Stimulated activated CD4-positive, alpha-beta T cell treated with anti-CD3 and anti-CD28 coated beads, Interleukin-1b, Interleukin-23, amount 100 ng/mL, for 48 hours (primary cell): Measurements from ENCODE around the gene LMF1.
"Not testable (repeated sequence)": the region's sequence is repeated elsewhere in the genome, so short reads cannot be mapped to it uniquely, and the experiment has no call there.

ENCODE experiments used
- DNase-seq: peaks from one replicate; pipeline ENCODE4 v3.0.0-alpha.2; 2020

Gene LMF1

DNA sequence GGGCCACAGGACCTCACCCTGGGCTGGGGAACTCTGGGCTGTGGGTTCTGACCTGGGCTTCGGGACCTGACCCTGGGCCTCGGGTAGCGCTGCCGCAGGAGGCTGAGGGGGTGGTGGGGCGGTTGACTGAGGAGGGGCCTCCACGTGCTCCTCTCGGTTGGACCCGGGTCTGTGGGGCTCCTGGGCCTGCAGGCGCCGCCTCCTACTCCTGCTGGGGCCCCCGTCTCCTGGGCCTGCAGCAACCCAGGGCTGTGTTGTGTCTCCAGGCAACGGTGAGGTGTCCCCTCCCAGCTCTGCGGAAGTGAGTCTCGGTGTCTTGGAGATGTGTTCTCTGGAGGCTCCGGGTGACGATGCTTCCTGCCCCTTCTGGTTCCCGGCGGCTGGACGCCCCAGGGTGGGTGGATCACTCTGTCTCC is 128.7 kb downstream of the LMF1 start:
- no peak for DNase-seq

DNA sequence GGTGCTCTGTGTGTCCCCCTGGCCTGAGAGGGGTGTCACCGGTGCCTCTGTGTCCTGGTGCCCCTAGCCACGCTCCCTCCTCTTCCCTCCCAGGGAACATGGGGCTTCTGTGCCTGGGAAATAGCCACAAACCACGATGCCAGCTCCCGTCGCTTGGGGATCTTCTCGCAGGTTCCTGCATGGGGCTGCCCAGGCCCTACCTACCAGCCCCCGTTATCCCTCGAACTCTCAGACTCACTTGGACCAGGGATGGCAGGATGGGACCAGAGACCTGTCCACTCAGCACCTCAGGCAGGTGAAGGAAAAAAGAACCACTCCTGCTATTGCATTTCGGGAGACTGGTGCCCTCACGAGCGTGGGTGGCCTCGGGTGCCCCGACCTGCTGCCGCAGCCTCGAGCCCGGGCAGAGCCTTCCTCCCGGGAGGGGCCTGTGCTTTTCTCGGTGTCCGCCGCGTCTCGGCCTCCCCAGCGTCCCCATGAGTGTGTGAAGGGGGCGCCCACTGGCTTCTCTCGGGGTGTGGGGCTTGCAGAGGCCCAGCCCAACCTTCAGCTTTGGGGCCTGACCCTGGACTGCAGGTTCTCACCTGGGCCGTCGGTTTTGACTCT is 129.2 kb downstream of the LMF1 start:
- no peak for DNase-seq

DNA sequence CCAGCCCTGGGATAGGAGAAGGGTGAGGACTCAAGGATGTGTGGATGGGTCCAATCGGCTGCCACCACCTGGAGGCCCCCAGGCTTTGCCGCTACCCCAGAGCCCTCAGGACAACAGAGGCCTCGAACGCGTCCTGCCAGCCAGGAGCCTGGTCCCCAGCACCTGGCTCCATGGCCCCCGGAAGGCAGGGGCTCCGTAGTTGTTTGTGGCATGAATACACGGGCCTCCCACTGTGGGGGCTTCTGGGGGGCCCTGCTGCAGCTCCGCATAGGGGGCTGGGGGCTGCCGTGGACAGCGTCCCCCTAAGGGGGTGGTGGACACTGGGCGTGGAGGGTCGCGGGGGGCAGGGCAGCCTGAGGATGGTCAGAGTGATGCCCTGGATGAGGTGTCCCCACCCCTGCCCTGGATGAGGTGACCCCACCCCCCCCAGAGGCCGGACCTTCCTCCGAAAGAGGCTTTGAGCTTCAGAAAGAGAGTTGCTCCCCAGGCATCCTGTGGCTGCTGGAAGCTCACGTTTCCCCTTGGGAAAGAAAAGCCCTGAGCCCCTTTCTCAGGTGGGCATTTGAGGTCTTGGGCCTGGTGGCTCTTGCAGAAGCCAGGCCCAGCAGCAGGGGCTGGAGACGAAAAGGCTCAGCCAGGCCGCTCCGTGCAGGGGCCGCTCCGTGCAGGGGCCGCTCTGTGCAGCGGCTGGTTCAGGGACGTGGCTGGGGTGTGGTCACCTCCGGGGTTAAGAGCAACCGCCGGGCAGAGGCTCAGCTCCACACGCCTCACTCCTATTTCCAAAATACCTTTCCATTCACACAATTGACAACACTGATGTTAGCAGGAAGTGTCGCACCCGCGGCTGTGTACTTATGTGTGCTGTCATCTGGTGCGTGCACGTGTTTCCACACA is 130.0 kb downstream of the LMF1 start:
- no peak for DNase-seq

DNA sequence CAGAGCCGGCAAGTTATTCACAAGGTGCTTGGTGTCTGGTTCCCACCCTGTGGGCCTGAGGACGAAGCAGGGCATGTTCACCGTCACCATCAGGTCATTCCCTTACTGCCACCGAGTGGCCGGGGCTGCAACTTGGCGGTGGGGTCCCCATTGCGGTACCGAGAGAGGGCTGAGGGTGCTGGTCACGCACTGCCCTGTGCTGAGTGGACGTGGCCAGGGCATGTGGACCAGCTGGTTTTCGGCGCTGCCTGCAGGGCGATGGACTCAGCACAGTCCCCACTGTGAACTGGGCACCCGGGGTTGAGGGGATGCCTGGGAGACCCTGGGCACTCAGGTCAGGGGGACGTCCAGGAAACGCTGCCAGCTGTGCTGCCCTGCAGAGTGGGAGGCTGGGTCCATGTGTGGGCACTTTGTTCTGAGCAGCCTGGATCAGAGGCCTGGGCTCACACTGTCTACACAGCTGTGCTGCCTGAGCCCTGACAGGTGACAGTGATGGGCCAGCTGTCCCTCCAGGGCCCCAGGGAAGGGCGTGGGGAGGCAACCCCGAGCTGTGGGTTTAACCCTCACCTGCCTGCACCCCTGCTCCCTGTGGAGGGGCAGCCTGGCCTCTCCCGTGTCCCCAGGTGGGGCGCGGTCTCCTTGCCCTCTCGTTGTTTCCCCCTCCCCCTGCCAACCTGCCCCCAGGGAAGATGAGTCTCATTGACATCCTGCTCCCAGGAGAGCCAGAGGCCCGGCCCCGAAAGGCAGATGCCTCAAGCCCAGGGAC is 131.0 kb downstream of the LMF1 start:
- no peak for DNase-seq

DNA sequence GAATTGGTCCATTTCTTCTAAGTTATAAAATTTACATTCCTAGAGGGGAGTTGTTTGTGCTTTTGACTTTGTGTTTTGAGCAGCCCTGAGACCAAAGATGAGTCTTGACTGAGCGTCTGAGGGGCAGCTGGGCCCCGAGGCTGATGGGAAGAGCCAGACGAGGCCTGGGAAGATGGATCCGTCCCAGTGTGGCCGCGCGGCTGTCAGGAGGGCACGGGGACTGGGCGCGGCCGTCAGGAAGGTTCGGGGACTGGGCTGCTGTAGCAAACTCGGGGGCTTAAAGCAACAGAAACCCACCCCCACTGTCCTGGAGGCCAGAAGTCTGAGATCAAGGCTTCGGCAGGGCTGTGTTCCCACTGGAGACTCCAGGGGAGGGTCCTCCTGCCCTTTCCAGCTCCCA is 132.0 kb downstream of the LMF1 start:
- DNase-seq: no peak

DNA sequence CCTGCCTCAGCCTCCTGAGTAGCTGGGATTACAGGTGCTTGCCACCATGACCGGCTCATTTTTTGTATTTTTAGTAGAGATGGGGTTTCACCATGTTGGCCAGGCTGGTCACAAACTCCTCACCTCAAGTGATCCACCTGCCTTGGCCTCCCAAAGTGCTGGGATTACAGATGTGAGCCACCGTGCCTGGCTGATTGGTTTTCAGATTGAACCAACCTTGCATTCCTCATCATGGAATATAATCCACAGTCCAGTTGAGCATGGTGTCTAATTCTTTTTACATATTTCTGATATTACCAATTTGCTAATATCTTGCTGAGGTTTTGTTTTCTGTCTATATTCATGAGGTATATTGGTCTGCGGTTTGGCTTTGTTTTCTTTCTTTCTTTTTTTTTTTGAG is 134.0 kb downstream of the LMF1 start:
- not testable (repeated sequence) for DNase-seq

DNA sequence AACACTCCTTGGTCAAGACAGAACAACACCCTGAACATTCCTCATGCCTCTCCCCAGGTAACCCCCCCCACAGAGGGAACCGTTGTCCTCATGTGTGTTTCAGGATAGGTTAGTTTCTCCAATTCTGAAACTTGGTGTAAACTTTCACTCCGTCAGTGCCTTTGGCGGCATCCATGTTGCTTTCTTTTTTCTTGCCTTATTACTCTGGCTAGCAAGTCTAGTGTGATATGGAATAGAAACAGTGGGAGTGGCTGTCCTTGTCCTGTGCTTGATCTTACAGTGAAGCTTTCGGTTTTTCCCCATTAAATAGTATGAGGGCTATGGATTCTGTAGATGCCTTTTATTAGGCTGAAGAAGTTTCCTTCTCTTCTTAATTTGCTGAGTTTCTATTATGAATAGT is 134.6 kb downstream of the LMF1 start:
- no peak for DNase-seq

DNA sequence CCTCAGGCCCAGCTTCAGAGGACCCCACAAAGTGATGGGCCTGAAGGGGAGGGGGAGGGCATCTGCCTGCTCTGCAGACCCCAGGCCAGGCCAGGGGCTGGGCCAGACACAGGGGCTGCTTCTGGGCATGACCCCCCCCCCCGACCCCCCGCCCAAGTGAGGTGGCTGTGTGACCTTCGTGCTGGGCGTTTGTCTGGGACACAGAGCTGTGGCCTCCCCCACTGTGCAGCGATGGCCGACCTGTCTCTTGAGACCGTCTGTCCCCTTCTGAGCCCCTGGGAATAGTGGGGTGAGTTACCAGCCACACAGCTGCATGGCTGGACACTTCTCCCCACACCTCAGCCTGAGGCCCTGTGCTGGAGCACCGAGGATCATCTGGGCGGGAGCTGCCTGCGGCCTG is 135.4 kb downstream of the LMF1 start:
- no peak for DNase-seq

DNA sequence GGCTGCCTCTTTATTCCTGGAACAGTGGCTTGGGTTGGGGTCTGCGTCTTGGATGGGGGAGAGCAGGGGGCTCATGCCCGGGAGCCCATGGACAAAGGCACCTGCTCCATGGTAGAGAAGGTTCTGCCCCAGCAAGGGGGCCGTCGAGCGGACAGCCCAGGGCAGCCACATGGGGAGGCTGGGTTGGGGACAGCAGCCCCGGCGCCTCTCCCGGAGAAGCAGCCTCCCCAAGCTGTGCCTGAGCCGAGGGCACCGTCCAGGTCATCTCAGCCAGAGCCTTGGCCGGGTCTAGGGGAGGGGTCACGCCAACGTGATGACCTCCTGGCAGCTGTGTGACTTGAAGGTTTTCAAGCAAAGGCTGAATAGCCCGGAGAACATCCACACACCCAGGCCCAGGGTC is 137.4 kb downstream of the LMF1 start:
- DNase-seq: no peak

DNA sequence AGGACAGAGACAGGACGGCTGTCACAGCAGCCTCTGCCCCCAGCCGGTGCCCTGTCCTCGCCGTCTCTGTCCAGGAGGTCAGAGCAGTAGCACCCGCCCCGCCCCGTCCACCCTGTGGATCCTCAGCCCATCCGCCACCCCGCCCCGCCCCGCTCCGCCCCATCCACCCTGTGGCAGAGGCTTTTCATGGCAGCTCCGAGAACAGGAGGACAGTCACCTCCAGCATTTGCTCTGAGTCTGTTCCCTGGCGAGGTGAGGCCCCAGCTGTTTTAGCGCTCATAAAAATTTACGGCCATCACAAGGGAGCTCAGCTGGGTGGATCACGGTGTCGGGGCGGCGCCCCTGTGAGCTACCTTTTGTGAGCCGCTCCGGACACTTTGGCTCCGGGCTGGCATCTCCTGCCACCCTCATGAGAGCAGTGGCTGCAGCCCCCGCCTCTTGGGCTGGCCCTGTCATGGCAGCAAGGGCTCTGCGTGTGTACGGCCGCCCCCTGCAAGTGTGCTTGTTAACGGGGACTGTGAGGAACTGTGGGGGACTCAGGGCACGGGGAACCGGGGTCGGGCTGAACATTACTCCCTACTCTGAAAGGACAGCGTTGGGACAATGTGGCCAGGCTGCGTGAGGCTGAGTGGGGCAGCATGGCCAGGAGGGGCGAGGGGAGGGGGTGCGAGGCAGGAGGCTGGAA is 138.0 kb downstream of the LMF1 start:
- no peak for DNase-seq

DNA sequence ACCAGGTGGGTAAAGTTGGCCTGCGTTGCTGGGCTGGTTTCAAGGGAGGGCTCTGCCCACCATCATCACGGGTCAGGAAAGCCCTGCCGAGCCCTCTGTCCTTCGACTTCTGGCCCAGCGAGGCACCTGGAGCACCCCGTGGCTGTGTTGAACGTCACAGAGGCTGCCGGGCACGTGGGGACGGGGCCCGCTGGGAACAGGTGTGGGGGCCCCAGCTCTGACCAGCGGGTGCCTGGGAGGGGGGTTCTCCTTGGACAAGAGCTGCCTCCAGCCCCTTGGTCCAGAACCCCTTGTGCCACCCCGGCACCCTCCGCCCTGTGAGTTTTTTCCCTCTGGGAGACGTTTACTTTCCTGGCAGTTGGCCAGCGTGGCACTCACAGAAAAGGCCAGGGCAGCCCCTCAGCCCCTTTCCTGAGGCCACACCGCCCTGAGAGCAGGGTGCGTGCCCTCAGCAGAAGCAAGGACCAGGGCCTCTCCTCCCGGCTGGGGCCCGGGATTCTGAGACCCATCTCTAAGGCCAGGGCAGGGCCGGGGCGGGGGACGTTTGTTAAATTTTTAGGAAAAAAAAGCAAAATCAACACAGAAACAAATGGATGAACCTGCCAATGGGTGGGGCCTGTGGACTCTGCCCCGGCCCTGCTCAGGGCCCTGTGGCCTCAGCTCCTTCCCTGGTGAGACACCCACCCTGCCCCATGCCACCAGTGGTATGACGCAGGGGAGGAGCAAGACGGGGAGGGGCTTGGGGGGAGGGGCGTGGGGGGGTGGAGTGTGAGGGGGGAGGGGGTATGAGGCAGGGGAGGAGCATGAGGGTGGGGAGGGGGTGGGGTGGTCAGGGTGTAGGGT is 139.0 kb downstream of the LMF1 start:
- DNase-seq: no peak

DNA sequence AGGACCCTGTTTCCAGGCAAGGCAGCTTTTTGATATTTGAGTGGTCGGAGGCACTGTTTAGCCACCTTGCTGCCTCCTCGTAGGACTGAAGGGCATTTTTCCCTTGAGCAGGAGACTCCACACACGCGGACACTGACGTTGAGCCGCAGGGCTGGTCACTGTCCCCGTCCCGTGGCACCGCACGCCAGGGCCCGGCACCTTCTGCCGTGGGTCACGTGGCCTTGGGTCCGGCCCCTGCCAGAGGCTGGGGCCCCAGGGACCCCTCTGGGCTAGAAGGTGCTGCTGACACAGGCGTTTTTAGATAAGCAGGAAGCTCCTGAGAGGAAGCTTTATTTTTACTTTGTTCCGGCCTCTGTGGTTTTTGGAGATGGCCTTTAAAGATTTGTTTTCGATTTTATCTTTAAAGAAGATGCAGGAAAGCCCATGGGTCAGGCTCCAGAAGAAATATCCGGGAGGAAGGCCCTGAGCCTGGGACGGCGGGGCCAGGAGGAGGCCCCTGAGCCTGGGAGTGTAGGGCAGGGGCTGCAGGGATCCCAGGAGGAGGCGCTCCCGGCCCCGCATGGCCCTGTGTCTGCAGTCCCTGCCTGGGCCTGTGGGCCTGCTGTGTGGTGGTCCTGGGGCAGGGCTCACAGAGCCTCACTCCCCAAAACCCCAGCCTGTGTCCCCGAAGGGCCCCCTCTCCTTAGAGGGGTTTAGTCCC is 139.8 kb downstream of the LMF1 start:
- DNase-seq: no peak

DNA sequence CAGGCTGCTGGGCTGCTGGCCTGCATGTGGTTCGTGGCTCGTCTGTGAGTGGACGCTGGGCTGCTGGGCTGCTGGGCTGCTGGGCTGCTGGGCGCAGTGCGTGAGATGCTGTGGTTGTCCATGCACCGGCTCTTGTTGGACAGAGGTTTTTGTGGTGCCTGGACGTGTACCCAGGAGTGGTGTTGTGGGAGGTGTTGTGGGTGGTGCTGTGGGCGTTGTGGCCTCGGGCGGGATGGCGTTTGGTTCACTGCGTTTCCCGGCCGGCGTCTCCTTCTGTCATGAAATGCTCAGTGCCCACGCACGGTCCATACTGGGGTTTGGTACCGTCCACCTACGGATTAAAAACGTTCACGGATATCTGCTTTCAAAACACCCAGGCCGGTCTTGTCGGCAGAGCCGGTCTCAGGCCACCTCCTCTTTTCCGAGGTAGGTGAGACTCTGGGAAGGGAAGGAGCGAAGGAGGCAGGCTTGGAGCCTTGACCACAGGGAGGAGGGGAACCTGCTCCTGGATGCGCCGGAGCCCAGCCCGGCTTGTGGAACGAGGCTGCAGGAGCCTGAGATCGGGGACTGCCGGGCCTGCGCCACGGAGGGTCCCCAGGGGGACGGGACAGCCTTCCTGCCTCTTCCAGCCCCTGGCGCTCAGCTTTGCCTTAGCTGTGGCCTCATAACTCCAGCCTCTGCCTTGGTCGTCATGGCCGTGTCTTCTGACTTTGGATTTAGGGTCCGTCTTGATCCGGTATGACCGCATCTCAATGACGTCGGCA is 140.5 kb downstream of the LMF1 start:
- DNase-seq: no peak

DNA sequence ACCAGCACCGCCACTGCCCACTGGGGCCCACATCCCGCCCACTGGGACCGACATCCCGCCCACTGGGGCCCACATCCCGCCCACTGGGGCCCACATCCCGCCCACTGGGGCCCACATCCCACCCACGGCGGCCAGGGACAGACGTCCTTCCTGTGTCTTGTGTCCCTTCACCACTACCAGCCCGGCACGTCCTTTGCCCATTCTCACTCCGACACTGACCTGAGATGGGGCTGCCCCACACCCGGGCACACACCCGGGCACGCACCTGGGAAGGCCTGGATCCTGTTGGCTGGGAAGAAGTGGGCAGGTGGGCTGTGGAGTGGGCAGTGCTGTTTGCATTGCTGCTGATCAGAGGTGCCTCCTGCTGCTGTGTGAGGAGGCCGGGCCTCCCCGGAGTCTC is 141.9 kb downstream of the LMF1 start:
- no peak for DNase-seq

DNA sequence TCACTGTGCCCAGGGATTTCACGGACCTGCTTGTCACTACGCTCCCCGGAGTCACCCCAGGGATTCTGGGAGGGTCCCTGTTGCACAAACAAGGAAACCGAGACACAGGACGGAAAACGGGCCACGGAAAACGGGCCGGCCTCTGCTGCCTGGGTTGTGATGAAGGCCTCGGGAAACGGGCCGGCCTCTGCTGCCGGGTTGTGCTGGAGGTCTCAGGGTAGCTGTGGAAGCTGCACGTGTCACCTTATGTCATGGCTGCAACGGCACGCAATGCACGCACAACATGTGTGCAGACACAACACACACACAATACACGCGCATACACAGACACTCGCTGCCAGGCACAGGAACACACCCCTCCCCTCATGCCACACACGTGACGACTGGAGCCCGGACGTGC is 143.3 kb downstream of the LMF1 start:
- no peak for DNase-seq

DNA sequence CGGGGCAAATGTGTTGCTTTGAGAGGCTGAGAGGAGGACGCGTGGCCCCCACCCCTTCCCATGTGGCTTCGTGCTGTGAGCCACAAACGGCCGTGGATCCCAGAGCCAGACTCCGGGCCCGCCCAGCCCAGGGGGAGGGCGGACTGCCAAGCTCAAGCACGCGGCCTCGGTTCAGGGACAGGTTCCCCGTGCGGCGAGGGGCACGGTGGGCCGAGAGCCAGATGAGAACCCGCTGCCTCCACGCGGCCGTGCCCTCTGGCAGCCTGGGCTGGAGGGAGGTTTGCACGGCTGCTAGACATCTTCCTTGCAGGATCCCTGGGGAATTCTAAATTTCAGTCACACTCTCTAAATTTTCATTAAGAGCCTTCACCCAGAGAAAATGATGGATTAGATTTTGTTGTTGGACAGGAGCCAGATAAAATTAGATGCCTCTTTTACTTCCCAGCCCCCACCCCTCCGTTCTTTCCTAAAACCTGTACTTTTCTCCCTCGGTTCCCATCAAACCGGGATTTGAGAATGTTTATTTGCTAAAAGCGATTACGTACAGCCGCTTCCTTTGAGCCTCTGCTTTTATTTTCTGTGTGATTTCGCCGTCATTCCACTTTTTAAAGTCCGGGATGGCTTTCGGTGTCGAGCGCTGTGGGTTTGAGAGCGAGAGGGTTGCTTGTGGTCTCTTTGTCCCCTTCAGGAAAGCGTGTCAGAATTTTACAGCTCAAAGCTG is 145.3 kb downstream of the LMF1 start:
- DNase-seq: no peak

DNA sequence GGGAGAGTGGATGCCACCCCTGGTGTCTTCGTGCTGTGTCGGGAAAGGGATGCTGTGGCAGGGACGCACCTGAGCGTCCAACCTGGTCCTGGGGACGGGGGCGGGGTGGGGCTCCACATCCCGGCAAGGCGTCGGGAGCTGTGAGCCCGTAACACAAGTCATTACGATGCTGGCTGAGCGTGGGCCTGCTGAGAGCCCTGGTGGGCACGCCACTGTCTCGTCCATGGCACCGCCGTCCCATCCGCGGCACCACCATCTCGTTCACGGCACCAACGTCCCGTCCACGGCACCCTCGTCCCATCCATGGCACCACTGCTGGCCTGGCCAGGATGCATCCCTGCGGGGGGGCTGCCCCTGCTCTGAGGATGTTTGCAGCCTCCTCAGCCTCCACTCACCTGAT is 146.2 kb downstream of the LMF1 start:
- no peak for DNase-seq

DNA sequence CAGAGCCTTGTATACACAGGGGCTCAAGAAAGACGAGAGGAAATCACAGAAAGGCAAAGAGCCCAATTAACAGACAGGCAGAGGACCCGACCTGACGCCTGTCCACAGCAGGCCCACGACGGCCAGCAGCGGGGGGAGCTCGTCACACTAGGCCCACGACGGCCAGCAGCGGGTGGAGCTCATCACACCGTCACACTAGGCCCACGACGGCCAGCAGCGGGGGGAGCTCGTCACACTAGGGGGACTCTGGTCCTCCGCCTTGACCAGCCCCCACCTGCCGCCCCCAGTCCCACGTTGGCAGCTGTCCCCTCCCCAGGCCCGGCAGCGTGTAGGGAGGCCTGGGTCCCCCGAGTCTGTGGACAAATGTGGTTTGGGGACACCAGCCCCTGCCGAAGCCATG is 146.6 kb downstream of the LMF1 start:
- no peak for DNase-seq

DNA sequence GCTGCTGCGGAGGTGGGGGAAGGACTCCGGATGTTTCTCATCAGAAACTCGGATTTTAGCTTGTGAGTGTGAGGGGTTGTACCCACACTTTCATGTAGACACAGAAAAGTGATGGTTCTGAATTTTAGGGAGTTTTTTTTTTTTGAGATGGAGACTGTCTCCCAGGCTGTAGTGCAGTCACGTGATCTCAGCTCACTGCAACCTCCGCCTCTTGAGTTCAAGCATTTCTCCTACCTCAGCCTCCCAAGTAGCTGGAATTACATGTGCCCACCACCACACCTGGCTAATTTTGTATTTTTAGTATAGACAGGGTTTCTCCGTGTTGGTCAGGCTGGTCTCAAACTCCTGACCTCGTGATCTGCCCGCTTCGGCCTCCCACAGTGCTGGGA is 147.9 kb downstream of the LMF1 start:
- no peak for DNase-seq
